IPS DF 6.9 (cell line): ENCODE data around the gene F10.
"Not testable (repeated sequence)": the region's sequence is repeated elsewhere in the genome, so short reads cannot be mapped to it uniquely, and the experiment has no call there.

ENCODE experiments used
- DNase-seq: peaks from one replicate; pipeline ENCODE4 v3.0.0-alpha.2; 2013; ENCODE audit warnings: low read depth, low spot score
- H3K27ac ChIP-seq: one replicate; pipeline ENCODE4 v1.5.1; 2013; ENCODE audit warnings: low read length, control low read depth
- H3K27me3 ChIP-seq: 2 replicates; pipeline ENCODE4 v1.6.1; 2013; ENCODE audit warnings: mild to moderate bottlenecking, low read length; ENCODE audit not compliant: control insufficient read depth, insufficient read depth
- H3K36me3 ChIP-seq: 2 replicates; pipeline ENCODE4 v1.6.1; 2013; ENCODE audit warnings: low read length; ENCODE audit not compliant: control insufficient read depth, insufficient read depth
- H3K4me1 ChIP-seq: 2 replicates; pipeline ENCODE4 v1.6.1; 2013; ENCODE audit warnings: low read length; ENCODE audit not compliant: control insufficient read depth, insufficient read depth
- H3K4me3 ChIP-seq: 2 replicates; pipeline ENCODE4 v1.5.1; 2013; ENCODE audit warnings: mild to moderate bottlenecking, low read length
- H3K9me3 ChIP-seq: 2 replicates; pipeline ENCODE4 v1.6.1; 2013; ENCODE audit warnings: low read length, inconsistent platforms; ENCODE audit not compliant: control insufficient read depth, insufficient read depth
- WGBS: extraction: QIAGEN DNeasy Blood & Tissue Kit; methylation state at CpG from one replicate; pipeline ENCODE4 v1.1.7; 2013; ENCODE audit warnings: mixed read lengths, missing lambda C conversion rate; ENCODE audit not compliant: insufficient read length, insufficient coverage; 5-methylcytosine and 5-hydroxymethylcytosine counted together

The F10 gene

DNA sequence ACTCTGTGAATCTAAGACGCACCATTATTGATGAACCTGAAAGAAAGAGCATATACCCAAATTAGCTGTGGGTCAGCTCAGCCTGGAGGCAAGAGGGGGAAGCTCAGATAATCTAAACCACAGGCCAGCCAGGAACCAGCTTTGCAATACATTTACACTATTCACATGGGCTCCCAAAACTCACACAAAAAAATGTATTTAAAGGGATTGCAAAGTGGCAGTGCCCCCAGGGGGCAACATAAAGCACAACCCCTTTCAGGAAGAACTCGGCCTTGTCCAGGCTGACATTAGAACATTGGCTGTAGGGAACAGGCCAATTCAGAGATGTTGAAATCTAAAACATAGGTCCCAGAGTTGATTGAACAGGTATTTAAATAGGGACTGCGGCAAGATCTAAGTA is 32.6 kb downstream of the F10 start:
- Histone ChIP-seq H3K27me3 (peaks cover 2% of the 10 kb centered on the region; the same call in 1 of the 2 replicates), H3K36me3 (no peaks in the 10 kb centered on the region), H3K27ac (no peak overlapping the region), H3K4me1 (peaks cover 6% of the 10 kb centered on the region), H3K9me3 (no peaks in the 10 kb centered on the region), H3K4me3 (no peak overlapping the region)
- WGBS = no CpG with 5 or more reads among the region's 3 CpGs
- no peak for DNase-seq

DNA sequence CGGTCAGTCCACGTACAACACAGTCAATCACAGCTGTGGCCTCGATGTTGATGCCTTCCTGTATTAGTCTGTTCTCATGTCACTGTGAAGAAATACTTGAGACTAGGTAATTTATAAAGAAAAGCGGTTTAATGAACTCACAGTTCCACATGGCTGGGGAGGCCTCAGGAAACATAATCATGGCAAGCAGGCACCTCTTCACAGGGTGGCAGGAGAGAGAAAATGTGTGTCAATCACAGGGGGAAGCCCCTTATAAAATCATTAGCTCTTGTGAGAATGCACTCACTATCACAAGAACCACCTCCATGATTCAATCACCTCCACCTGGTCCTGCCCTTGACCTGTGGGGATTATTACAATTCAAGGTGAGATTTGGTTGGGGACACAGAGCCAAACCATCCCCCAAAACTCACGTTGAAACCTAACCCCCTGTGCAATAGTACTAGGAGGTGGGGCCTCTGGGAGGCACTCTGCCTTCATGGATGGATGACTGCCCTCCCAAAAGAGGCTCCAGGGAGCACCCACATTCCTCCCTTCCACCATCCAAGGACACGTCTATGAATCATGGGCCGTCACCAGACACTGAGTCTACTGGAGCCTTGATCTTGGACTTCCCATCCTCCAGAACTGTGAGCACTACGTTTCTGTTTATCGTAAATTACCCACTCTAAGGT is 33.5 kb downstream of the F10 start:
- Histone ChIP-seq H3K9me3 (no peaks in the 10 kb centered on the region), H3K36me3 (no peaks in the 10 kb centered on the region), H3K4me1 (peaks cover 6% of the 10 kb centered on the region), H3K4me3 (no peak overlapping the region), H3K27ac (no peak overlapping the region), H3K27me3 (peaks cover 2% of the 10 kb centered on the region; the same call in 1 of the 2 replicates)
- no peak for DNase-seq
- WGBS = no CpG with 5 or more reads among the region's 9 CpGs

DNA sequence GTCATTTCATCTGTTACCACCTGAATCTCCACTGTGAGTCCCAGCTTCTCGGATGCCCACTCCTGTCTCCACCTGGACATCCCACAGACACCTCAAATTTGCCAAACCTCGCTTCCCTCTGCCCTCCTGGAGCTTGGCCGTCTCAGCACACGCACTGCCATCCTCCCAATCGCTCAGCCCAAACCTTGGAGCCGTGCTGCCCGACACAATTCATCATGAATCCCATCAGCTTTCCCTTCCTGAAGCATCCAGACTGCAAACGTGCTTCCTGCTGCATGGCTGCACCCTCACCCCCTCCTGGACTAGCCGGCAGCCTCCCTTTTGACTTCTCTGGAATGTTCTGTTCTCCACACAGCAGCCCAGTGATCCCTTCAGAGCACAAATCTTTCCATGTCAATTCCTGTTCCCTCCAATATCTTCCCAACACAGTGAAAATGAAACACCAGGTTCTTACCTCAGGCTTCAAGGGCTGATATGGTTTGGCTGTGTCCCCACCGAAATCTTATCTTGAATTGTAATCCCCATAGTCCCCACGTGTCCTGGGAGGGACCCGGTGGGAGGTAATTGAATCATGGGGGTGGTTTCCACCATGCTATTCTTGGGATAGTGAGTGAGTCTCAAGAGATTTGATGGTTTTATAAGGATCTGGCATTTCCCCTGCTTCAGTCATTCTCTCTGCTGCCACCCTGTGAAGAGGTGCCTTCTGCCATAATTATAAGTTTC is 34.8 kb downstream of the F10 start:
- peaks cover under 1% of the 10 kb centered on the region; the same call in 1 of the 2 replicates for H3K27me3 ChIP-seq
- H3K36me3 ChIP-seq = no peaks in the 10 kb centered on the region
- no CpG with 5 or more reads among the region's 12 CpGs for WGBS
- H3K4me3 ChIP-seq = no peak overlapping the region
- H3K9me3 ChIP-seq = no peaks in the 10 kb centered on the region
- DNase-seq = no peak
- peaks cover 8% of the 10 kb centered on the region for H3K4me1 ChIP-seq
- no peak overlapping the region for H3K27ac ChIP-seq

DNA sequence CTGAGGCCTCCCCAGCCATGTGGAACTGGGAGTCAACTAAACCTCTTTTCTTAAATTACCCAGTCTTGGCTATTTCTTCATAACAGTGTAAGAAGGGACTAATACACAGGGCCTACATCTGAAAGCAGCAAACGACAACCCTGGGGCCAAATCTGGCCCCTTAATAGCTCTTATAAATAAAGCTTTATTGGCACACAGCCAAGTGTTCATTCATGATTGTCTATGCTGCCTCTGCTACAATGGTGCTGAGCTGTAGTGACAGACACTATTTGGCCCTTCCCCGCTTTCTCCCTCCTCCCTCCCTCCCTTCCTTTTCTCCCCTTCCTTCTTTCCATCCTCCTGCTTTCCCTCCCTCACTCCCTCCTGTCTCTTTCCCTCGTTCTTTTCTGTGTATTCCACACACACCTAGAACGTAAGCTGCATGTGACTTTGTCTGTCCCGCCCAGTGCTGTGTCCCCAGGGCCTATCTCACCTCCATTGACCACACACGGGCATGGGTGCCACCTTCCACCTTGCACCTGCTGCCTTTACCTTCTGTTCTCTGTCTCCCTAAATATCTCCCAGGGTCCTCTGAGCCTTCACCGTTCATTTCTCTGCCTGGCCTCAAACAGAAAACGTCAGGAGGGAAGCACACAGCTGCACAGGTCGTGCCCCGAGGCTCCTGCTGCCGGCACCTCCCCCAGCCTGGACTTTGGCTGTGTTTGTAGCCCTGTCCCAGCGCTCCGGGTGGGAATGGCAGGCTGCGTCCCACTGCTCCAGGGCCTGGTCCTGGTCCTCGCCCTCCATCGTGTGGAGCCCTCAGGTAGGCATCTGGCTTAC is 35.5 kb downstream of the F10 start, which contains the start of gene PROZ:
Gene PROZ (plus strand): TSS at position 720 of the 819 bp plus-strand sequence. CDS start 13 bp downstream, at position 733.
- no peak within 1 kb of the TSS for H3K27ac ChIP-seq
- H3K4me1 ChIP-seq = peaks cover 8% of the 10 kb centered on the region
- no CpG with 5 or more reads among the region's 16 CpGs for WGBS
- DNase-seq = no peak
- H3K36me3 ChIP-seq = no peaks in the 10 kb centered on the region
- H3K4me3 ChIP-seq = no peak within 1 kb of the TSS
- no peaks in the 10 kb centered on the region for H3K27me3 ChIP-seq
- no peaks in the 10 kb centered on the region for H3K9me3 ChIP-seq

DNA sequence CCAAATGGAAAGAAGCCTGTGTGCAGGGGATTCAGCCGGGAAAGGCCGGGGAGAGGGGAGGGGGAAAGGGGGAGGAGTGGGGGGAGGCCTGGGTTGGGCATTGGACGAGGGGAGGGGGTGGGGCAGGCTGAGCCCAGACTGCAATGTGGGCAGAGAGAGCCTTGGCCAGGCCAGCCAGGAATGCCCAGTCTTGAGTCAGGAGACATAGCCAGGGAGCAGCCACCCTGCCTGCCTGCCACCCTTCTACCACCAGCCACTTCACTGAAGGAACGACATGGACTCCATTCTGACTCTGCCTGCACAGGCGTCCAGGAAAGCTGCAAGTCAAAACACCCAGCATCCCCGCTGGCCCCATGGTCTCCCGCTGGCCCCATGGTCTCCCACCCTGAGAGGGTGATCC is 36.3 kb downstream of the F10 start:
- DNase-seq = no peak
- WGBS = no CpG with 5 or more reads among the region's 7 CpGs
- no peak overlapping the region for H3K4me3 ChIP-seq
- H3K27me3 ChIP-seq = no peaks in the 10 kb centered on the region
- H3K9me3 ChIP-seq = no peaks in the 10 kb centered on the region
- no peak overlapping the region for H3K27ac ChIP-seq
- peaks cover 7% of the 10 kb centered on the region for H3K4me1 ChIP-seq
- H3K36me3 ChIP-seq = no peaks in the 10 kb centered on the region

DNA sequence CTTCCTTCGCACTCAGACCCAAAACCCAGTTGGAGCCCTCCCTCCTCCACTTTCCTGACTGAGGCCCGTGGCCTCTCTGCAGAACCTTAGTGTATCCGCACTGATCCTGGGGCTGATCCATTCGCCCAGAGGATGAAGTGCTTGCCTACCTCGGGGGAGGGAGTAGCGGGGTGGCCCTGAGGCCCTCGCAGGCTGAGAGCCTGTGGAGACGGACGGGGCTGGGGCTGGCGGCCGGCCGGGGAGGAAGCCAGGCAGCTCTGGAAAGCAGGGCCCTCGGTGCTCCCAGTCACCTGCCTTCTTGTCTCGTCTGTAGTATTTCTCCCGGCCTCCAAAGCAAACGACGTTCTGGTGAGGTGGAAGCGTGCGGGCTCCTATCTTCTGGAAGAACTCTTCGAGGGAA is 37.1 kb downstream of the F10 start:
- H3K4me1 ChIP-seq = peaks cover 5% of the 10 kb centered on the region; the same call in 1 of the 2 replicates

DNA sequence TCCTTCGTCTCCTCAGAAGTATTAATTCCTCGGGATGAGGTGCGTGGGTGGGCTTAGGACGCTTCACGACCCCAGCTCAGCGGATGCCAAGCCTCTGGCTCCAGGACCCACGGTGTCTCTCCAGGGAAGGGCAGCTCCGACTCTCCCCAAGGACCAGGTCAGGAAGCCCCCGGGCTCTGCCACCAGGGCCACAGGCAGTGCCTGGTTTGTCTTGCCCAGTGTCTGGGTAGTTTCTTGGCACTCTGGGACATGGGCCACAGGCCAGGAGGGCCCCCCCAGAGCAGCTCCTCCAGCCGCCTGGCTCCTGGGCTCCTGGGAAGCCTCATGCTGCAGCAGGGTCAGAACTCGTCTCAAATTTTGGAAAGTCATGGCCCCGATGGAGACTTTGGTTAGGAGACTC is 38.4 kb downstream of the F10 start:
- Histone ChIP-seq H3K9me3 (no peaks in the 10 kb centered on the region), H3K36me3 (no peaks in the 10 kb centered on the region), H3K27ac (no peak overlapping the region), H3K27me3 (no peaks in the 10 kb centered on the region), H3K4me3 (no peak overlapping the region), H3K4me1 (peaks cover 5% of the 10 kb centered on the region; the same call in 1 of the 2 replicates)
- no peak for DNase-seq
- WGBS = no CpG with 5 or more reads among the region's 12 CpGs

More for the DNA sequence above, 37.1 kb downstream of the F10 start:
- H3K36me3 ChIP-seq = no peaks in the 10 kb centered on the region
- H3K27me3 ChIP-seq = no peaks in the 10 kb centered on the region
- WGBS = no CpG with 5 or more reads among the region's 20 CpGs
- DNase-seq = no peak
- H3K4me3 ChIP-seq = no peak overlapping the region
- H3K27ac ChIP-seq = no peak overlapping the region
- no peaks in the 10 kb centered on the region for H3K9me3 ChIP-seq

DNA sequence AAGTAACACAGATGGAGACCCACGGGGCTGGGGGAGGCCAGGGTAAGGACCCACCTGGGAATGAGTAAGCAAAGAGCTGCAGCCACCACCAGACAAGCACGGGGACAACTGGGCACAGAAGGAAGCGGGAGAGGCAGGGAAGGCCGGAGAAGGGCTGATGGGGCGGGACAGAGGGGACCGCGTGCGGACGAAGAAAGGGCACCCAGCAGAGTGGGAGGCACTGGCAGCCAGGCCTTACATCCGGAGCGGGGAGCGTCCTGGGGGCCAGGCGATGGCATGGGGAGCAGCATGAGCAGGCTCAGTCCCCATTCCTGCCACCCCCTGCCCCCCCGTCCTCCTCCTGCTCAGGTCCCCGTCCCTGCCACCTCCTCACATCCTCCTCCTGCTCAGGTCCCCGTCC is 38.8 kb downstream of the F10 start:
- WGBS = no CpG with 5 or more reads among the region's 16 CpGs
- no peak overlapping the region for H3K27ac ChIP-seq
- peaks cover 5% of the 10 kb centered on the region; the same call in 1 of the 2 replicates for H3K4me1 ChIP-seq
- no peaks in the 10 kb centered on the region for H3K27me3 ChIP-seq
- no peak for DNase-seq
- no peaks in the 10 kb centered on the region for H3K36me3 ChIP-seq
- H3K4me3 ChIP-seq = no peak overlapping the region
- H3K9me3 ChIP-seq = no peaks in the 10 kb centered on the region

DNA sequence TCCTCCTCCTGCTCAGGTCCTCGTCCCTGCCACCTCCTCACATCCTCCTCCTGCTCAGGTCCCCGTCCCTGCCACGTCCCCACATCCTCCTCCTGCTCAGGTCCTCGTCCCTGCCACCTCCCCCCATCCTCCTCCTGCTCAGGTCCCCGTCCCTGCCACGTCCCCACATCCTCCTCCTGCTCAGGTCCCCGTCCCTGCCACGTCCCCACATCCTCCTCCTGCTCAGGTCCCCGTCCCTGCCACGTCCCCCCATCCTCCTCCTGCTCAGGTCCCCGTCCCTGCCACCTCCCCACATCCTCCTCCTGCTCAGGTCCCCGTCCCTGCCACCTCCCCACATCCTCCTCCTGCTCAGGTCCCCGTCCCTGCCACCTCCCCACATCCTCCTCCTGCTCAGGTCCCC is 39.4 kb downstream of the F10 start:
- H3K4me1 ChIP-seq, H3K9me3 ChIP-seq, H3K4me3 ChIP-seq, H3K27me3 ChIP-seq, DNase-seq, H3K36me3 ChIP-seq, H3K27ac ChIP-seq: not testable (repeated sequence)
- no CpG with 5 or more reads among the region's 13 CpGs for WGBS
